Activated naive CD4-positive, alpha-beta T cell treated with anti-CD3 and anti-CD28 coated beads for 36 hours (primary cell): ENCODE measurements around the gene SPPL2A. TPM values are rescaled to one million over a fixed set of nuclear protein-coding genes. Genes with fewer than 3 reads are reported as not detected.
"Not testable (repeated sequence)": the region's sequence is repeated elsewhere in the genome, so short reads cannot be mapped to it uniquely, and the experiment has no call there.

Experiments used
- CTCF ChIA-PET: fragments of 350-600 bp; sonication (Branson Sonifier 250); formaldehyde crosslinking; loops from one replicate; lab custom pipeline; 2021; ENCODE audit warnings: antibody characterized with exemption; lab: Charles Lee
- DNase-seq: peaks from one replicate; pipeline ENCODE4 v3.0.0-alpha.2; 2020
- H3K27ac Mint-ChIP-seq: one replicate; pipeline ENCODE4 v1.8.0; 2021; ENCODE audit warnings: mild to moderate bottlenecking, mixed read lengths
- H3K27me3 Mint-ChIP-seq: one replicate; pipeline ENCODE4 v1.8.0; 2021; ENCODE audit warnings: low read depth, mixed read lengths
- H3K36me3 Mint-ChIP-seq: one replicate; pipeline ENCODE4 v1.8.0; 2021; ENCODE audit warnings: low read depth, mixed read lengths
- H3K4me1 Mint-ChIP-seq: one replicate; pipeline ENCODE4 v1.8.0; 2021; ENCODE audit warnings: low read depth, mixed read lengths
- H3K4me3 Mint-ChIP-seq: one replicate; pipeline ENCODE4 v1.8.0; 2021; ENCODE audit warnings: mild to moderate bottlenecking, moderate library complexity, mixed read lengths
- H3K9me3 Mint-ChIP-seq: one replicate; pipeline ENCODE4 v1.8.0; 2021; ENCODE audit warnings: mixed read lengths
- intact Hi-C: fragments of 100-400 bp; cut with micrococcal nuclease; formaldehyde crosslinking; loops from one replicate; pipeline ENCODE4 v1.15.1; 2023
- total RNA-seq, 2 experiments: library from RNA; stranded (reverse); gene quantifications; one replicate each; pipeline ENCODE4 v1.2.3, GENCODE V29; 2021

The SPPL2A gene
- total RNA-seq, 2 experiments from 2014 or later: 37.7 to 41.6 TPM

GRCh38 chr15:50707878-50708427 is 57.6 kb downstream of the SPPL2A start:
- Mint-ChIP-seq H3K36me3 (peaks cover 2% of the 10 kb centered on the region), H3K27me3 (no peaks in the 10 kb centered on the region), H3K9me3 (no peaks in the 10 kb centered on the region), H3K4me3 (no peak overlapping the region), H3K27ac (no peak overlapping the region), H3K4me1 (no peaks in the 10 kb centered on the region)
- intact Hi-C loops: no loop called here
- DNase-seq: no peak
- CTCF ChIA-PET: no interaction called here

- Mint-ChIP-seq H3K4me1 (no peaks in the 10 kb centered on the region), H3K27me3 (no peaks in the 10 kb centered on the region), H3K9me3 (no peaks in the 10 kb centered on the region), H3K36me3 (peaks cover 6% of the 10 kb centered on the region), H3K4me3 (no peak overlapping the region), H3K27ac (no peak overlapping the region)
- intact Hi-C loops: no loop called here
- CTCF ChIA-PET: no interaction called here
- no peak for DNase-seq
These were observed 62.7 kb downstream of the SPPL2A start for GRCh38 chr15:50702762-50703334.

GRCh38 chr15:50698101-50698500 is 67.4 kb downstream of the SPPL2A start:
- Mint-ChIP-seq H3K9me3 (no peaks in the 10 kb centered on the region), H3K4me1 (no peaks in the 10 kb centered on the region), H3K27me3 (no peaks in the 10 kb centered on the region), H3K4me3 (no peak overlapping the region), H3K36me3 (peaks cover 3% of the 10 kb centered on the region), H3K27ac (no peak overlapping the region)
- no peak for DNase-seq
- CTCF ChIA-PET: interaction anchor here (0.7 kb wide), 1 partner anchor 23 kb away, joined by 4 read pairs; no protein-coding TSS in a partner anchor
- intact Hi-C loops: no loop called here

GRCh38 chr15:50697109-50697797 is 68.3 kb downstream of the SPPL2A start:
- H3K4me1 Mint-ChIP-seq: no peaks in the 10 kb centered on the region
- intact Hi-C loops: no loop called here
- CTCF ChIA-PET: no interaction called here
- H3K4me3 Mint-ChIP-seq: no peak overlapping the region
- no peaks in the 10 kb centered on the region for H3K27me3 Mint-ChIP-seq
- peaks cover 3% of the 10 kb centered on the region for H3K36me3 Mint-ChIP-seq
- no peaks in the 10 kb centered on the region for H3K9me3 Mint-ChIP-seq
- no peak for DNase-seq
- no peak overlapping the region for H3K27ac Mint-ChIP-seq

- H3K27ac Mint-ChIP-seq, H3K27me3 Mint-ChIP-seq, H3K36me3 Mint-ChIP-seq, H3K9me3 Mint-ChIP-seq, DNase-seq, H3K4me3 Mint-ChIP-seq, H3K4me1 Mint-ChIP-seq, intact Hi-C loops: not testable (repeated sequence)
- CTCF ChIA-PET: interaction anchor here (0.7 kb wide), 1 partner anchor 92 kb away, joined by 3 read pairs; no protein-coding TSS in a partner anchor
These were observed 70.8 kb downstream of the SPPL2A start for GRCh38 chr15:50694634-50695165.

- DNase-seq: no peak
- intact Hi-C loops: loop anchor here (2.0 to 10.0 kb wide), 6 partner anchors 33 to 1065 kb away; partner anchors contain the start of genes DTWD1, FAM227B and SLC27A2
- H3K4me3 Mint-ChIP-seq: peak overlapping the region; percentile 99
- no peaks in the 10 kb centered on the region for H3K9me3 Mint-ChIP-seq
- CTCF ChIA-PET: no interaction called here
- H3K27ac Mint-ChIP-seq: peak overlapping the region; percentile 98
- peaks cover 34% of the 10 kb centered on the region for H3K36me3 Mint-ChIP-seq
- H3K27me3 Mint-ChIP-seq: no peaks in the 10 kb centered on the region
- peaks cover 46% of the 10 kb centered on the region for H3K4me1 Mint-ChIP-seq
These were observed 78.1 kb downstream of the SPPL2A start for GRCh38 chr15:50687302-50687902.

GRCh38 chr15:50686469-50687301 is 78.8 kb downstream of the SPPL2A start, which contains the start of gene TRPM7:
TRPM7 (minus strand) TSS chr15:50686797; CDS start chr15:50686533, 264 bp downstream.
- H3K27ac Mint-ChIP-seq: peak within 1 kb of the TSS; percentile 98

GRCh38 chr15:50685976-50686468 is 79.5 kb downstream of the SPPL2A start:
- peaks cover 58% of the 10 kb centered on the region for H3K4me1 Mint-ChIP-seq
- CTCF ChIA-PET: interaction anchor here (1.1 to 2.4 kb wide), 2 partner anchors 10 to 191 kb away, joined by 4 to 5 read pairs; no protein-coding TSS in a partner anchor
- peaks cover 42% of the 10 kb centered on the region for H3K36me3 Mint-ChIP-seq

More at GRCh38 chr15:50686469-50687301, 78.8 kb downstream of the SPPL2A start, which contains the start of gene TRPM7:
- peaks cover 52% of the 10 kb centered on the region for H3K4me1 Mint-ChIP-seq
- H3K36me3 Mint-ChIP-seq: peaks cover 38% of the 10 kb centered on the region
- intact Hi-C loops: loop anchor here (1.0 to 10.0 kb wide), 11 partner anchors 32 to 1064 kb away; partner anchors contain the start of genes DTWD1, FAM227B, SLC27A2 and USP8
- H3K9me3 Mint-ChIP-seq: no peaks in the 10 kb centered on the region
- CTCF ChIA-PET: interaction anchor here (2.4 kb wide), 1 partner anchor 190 kb away, joined by 5 read pairs; no protein-coding TSS in a partner anchor
- DNase-seq: peak; percentile 87
- H3K4me3 Mint-ChIP-seq: peak within 1 kb of the TSS; percentile 99
- H3K27me3 Mint-ChIP-seq: no peaks in the 10 kb centered on the region

GRCh38 chr15:50685191-50685975 is 80.1 kb downstream of the SPPL2A start:
- no peaks in the 10 kb centered on the region for H3K27me3 Mint-ChIP-seq
- H3K4me3 Mint-ChIP-seq: peak overlapping the region; percentile 99
- peaks cover 61% of the 10 kb centered on the region for H3K4me1 Mint-ChIP-seq
- DNase-seq: no peak
- peaks cover 42% of the 10 kb centered on the region for H3K36me3 Mint-ChIP-seq
- no peaks in the 10 kb centered on the region for H3K9me3 Mint-ChIP-seq
- H3K27ac Mint-ChIP-seq: peak overlapping the region; percentile 98
- intact Hi-C loops: loop anchor here (5.0 to 10.0 kb wide), 4 partner anchors 389 to 1063 kb away; partner anchors contain the start of genes DTWD1, FAM227B and SLC27A2
- CTCF ChIA-PET: interaction anchor here (0.8 to 2.4 kb wide), 3 partner anchors 9 to 191 kb away, joined by 3 to 5 read pairs (median 4); no protein-coding TSS in a partner anchor

More at GRCh38 chr15:50685976-50686468, 79.5 kb downstream of the SPPL2A start:
- H3K9me3 Mint-ChIP-seq: no peaks in the 10 kb centered on the region
- intact Hi-C loops: loop anchor here (1.0 to 10.0 kb wide), 11 partner anchors 31 to 1064 kb away; partner anchors contain the start of genes DTWD1, FAM227B, SLC27A2 and USP8
- no peaks in the 10 kb centered on the region for H3K27me3 Mint-ChIP-seq
- peak overlapping the region; percentile 99 for H3K4me3 Mint-ChIP-seq
- DNase-seq: peak; percentile 87
- peak overlapping the region; percentile 98 for H3K27ac Mint-ChIP-seq

- intact Hi-C loops: loop anchor here (10.0 kb wide), 2 partner anchors 393 to 497 kb away; partner anchors contain the start of gene SLC27A2
- peaks cover 66% of the 10 kb centered on the region for H3K4me1 Mint-ChIP-seq
- peaks cover 41% of the 10 kb centered on the region for H3K36me3 Mint-ChIP-seq
- H3K27me3 Mint-ChIP-seq: no peaks in the 10 kb centered on the region
- H3K27ac Mint-ChIP-seq: peak overlapping the region; percentile 68
- no peak for DNase-seq
- H3K4me3 Mint-ChIP-seq: no peak overlapping the region
- no peaks in the 10 kb centered on the region for H3K9me3 Mint-ChIP-seq
- CTCF ChIA-PET: no interaction called here
These were observed 84.0 kb downstream of the SPPL2A start for GRCh38 chr15:50681467-50681866.
